CD4-positive, alpha-beta T cell treated with Interleukin-6 at 100 ng/mL for 8 hours (primary cell): ENCODE data around the gene SLC15A3.

Source experiments
- DNase-seq: peaks from one replicate; pipeline ENCODE4 v3.0.0-alpha.2; 2020; ENCODE audit warnings: mixed read lengths, low spot score

SLC15A3 gene

GRCh38 chr11:60945295-60945667 lies 6.7 kb downstream of the SLC15A3 start:
- DNase-seq = no peak

- DNase-seq = no peak
Measured at GRCh38 chr11:60944490-60945294, 7.3 kb downstream of the SLC15A3 start.

- DNase-seq = no peak
Measured at GRCh38 chr11:60942970-60943565, 8.9 kb downstream of the SLC15A3 start.

- DNase-seq = no peak
Measured at GRCh38 chr11:60942219-60942618, 9.8 kb downstream of the SLC15A3 start.

- no peak for DNase-seq
Measured at GRCh38 chr11:60941371-60942119, 10.4 kb downstream of the SLC15A3 start.

GRCh38 chr11:60939855-60940254 lies 12.1 kb downstream of the SLC15A3 start:
- DNase-seq = no peak

- no peak for DNase-seq
Measured at GRCh38 chr11:60939301-60939700, 12.7 kb downstream of the SLC15A3 start.

- DNase-seq = no peak
Measured at GRCh38 chr11:60938500-60938899, 13.5 kb downstream of the SLC15A3 start.

- no peak for DNase-seq
Measured at GRCh38 chr11:60937811-60938210, 14.2 kb downstream of the SLC15A3 start.

GRCh38 chr11:60937144-60937527 lies 14.8 kb downstream of the SLC15A3 start:
- no peak for DNase-seq

- DNase-seq = no peak
Measured at GRCh38 chr11:60936467-60937143, 15.4 kb downstream of the SLC15A3 start.

GRCh38 chr11:60935676-60936442 lies 16.1 kb downstream of the SLC15A3 start:
- no peak for DNase-seq

GRCh38 chr11:60934790-60935605 lies 17.0 kb downstream of the SLC15A3 start:
- DNase-seq = no peak

GRCh38 chr11:60934124-60934789 lies 17.7 kb downstream of the SLC15A3 start:
- no peak for DNase-seq

GRCh38 chr11:60933416-60934123 lies 18.4 kb downstream of the SLC15A3 start:
- DNase-seq = no peak

GRCh38 chr11:60932605-60933356 lies 19.2 kb downstream of the SLC15A3 start:
- no peak for DNase-seq

GRCh38 chr11:60931917-60932316 lies 20.1 kb downstream of the SLC15A3 start:
- DNase-seq = no peak

GRCh38 chr11:60930394-60930793 lies 21.6 kb downstream of the SLC15A3 start:
- DNase-seq = no peak

- DNase-seq = no peak
Measured at GRCh38 chr11:60929764-60930163, 22.2 kb downstream of the SLC15A3 start.
